ENCODE measurements around the gene TBC1D2B.

GRCh38 chr15:78056714-78057269, 20.7 kb downstream of the TBC1D2B start:
- TF ChIP-seq CTCF (IDR thresholded peaks at IDR 0.05; ENCODE audit: insufficient read depth, low read length, poor library complexity, severe bottlenecking) (no peak), EZH2phosphoT487 (conservative IDR thresholded peaks at IDR 0.05; ENCODE audit: low read length) (no peak)

Measured in SU-DHL-6 (cell line).